Neural cell (in vitro differentiated cells): ENCODE data around the gene RAC3. TPM values are rescaled to one million over a fixed set of nuclear protein-coding genes. Genes with fewer than 3 reads are reported as not detected.

Experiments used
- H2AFZ ChIP-seq: fragments of 200-600, 300-800 bp; sonication (generic), shearing (Covaris generic); 2 replicates; pipeline ENCODE4 v1.6.0; 2014; ENCODE audit warnings: low read depth, mild to moderate bottlenecking, antibody characterized with exemption, low read length, moderate library complexity
- H3F3A ChIP-seq: fragments of 200-600 bp; shearing (Covaris generic); 2 replicates; pipeline ENCODE4 v1.6.1; 2016; ENCODE audit warnings: mild to moderate bottlenecking, moderate library complexity, mixed read lengths, antibody characterized with exemption, low read length; ENCODE audit not compliant: insufficient read depth, poor library complexity, severe bottlenecking
- H3K27ac ChIP-seq: fragments of 200-600, 300-800 bp; sonication (generic), shearing (Covaris generic); 2 replicates; pipeline ENCODE4 v1.5.1; 2014; ENCODE audit warnings: mild to moderate bottlenecking, low read length, moderate library complexity
- H3K27me3 ChIP-seq: fragments of 300-800, 200-600 bp; sonication (generic), shearing (Covaris generic); 2 replicates; pipeline ENCODE4 v1.6.0; 2014; ENCODE audit warnings: mild to moderate bottlenecking, low read depth, low read length, moderate library complexity; ENCODE audit not compliant: insufficient read depth
- H3K36me3 ChIP-seq: fragments of 300-800, 200-600 bp; sonication (generic), shearing (Covaris generic); 2 replicates; pipeline ENCODE4 v1.5.1; 2014; ENCODE audit warnings: mild to moderate bottlenecking, antibody characterized with exemption, low read length, moderate library complexity; ENCODE audit not compliant: insufficient read depth
- H3K4me2 ChIP-seq: fragments of 300-800, 200-600 bp; sonication (generic), shearing (Covaris generic); 2 replicates; pipeline ENCODE4 v1.6.0; 2014; ENCODE audit warnings: mild to moderate bottlenecking, low read length
- H3K4me3 ChIP-seq: fragments of 300-800, 200-600 bp; sonication (generic), shearing (Covaris generic); 2 replicates; pipeline ENCODE4 v1.5.1; 2014; ENCODE audit warnings: mild to moderate bottlenecking, low read length, moderate library complexity
- H3K79me2 ChIP-seq: fragments of 200-600 bp; shearing (Covaris generic); replicated peaks from 2 replicates; pipeline ENCODE4 v1.6.0; 2014; ENCODE audit warnings: mild to moderate bottlenecking, low read length, moderate library complexity; ENCODE audit not compliant: insufficient read depth
- H3K9ac ChIP-seq: fragments of 300-800, 200-600 bp; sonication (generic), shearing (Covaris generic); 2 replicates; pipeline ENCODE4 v1.6.1; 2016; ENCODE audit warnings: mild to moderate bottlenecking, low read length, mixed read lengths
- H3K9me2 ChIP-seq: fragments of 200-600 bp; shearing (Covaris generic); 2 replicates; pipeline ENCODE4 v1.6.1; 2016; ENCODE audit warnings: mild to moderate bottlenecking, low read length, mixed read lengths; ENCODE audit not compliant: insufficient read depth
- H3K9me3 ChIP-seq: fragments of 200-600, 300-800 bp; sonication (generic), shearing (Covaris generic); 2 replicates; pipeline ENCODE4 v1.6.1; 2016; ENCODE audit warnings: mild to moderate bottlenecking, mixed run types, low read length, moderate library complexity, mixed read lengths
- H4K20me1 ChIP-seq: fragments of 200-600 bp; shearing (Covaris generic); 2 replicates; pipeline ENCODE4 v1.6.1; 2016; ENCODE audit warnings: mild to moderate bottlenecking, mixed run types; ENCODE audit not compliant: insufficient read depth
- CTCF ChIP-seq: fragments of 450-650 bp; IDR thresholded peaks from 2 replicates; pipeline ENCODE4 v1.5.1; 2014; ENCODE audit warnings: antibody characterized with exemption, mild to moderate bottlenecking, moderate library complexity; ENCODE audit not compliant: poor library complexity, severe bottlenecking
- EP300 ChIP-seq: fragments of 450-650 bp; conservative IDR thresholded peaks from 2 replicates; pipeline ENCODE4 v1.6.1; 2014; ENCODE audit warnings: antibody characterized with exemption, mild to moderate bottlenecking, moderate library complexity; ENCODE audit not compliant: poor library complexity, severe bottlenecking
- EZH2 ChIP-seq: fragments of 200-600, 300-800 bp; shearing (Covaris generic), sonication (generic); IDR thresholded peaks from 2 replicates; pipeline ENCODE4 v1.6.1; 2014; ENCODE audit warnings: antibody characterized with exemption, low read length, borderline replicate concordance, mild to moderate bottlenecking; ENCODE audit not compliant: insufficient read depth, poor library complexity, severe bottlenecking
- MXI1 ChIP-seq: fragments of 450-650 bp; conservative IDR thresholded peaks from 2 replicates; pipeline ENCODE4 v1.6.1; 2014; ENCODE audit warnings: antibody characterized with exemption, mild to moderate bottlenecking; ENCODE audit not compliant: poor library complexity, severe bottlenecking
- POLR2AphosphoS5 ChIP-seq: IDR thresholded peaks from 2 replicates; pipeline ENCODE4 v1.6.1; 2012
- RAD21 ChIP-seq: fragments of 450-650 bp; conservative IDR thresholded peaks from 2 replicates; pipeline ENCODE4 v1.6.1; 2014; ENCODE audit warnings: antibody characterized with exemption, mild to moderate bottlenecking, moderate library complexity
- REST ChIP-seq: IDR thresholded peaks from 2 replicates; pipeline ENCODE4 v1.6.1; 2012; ENCODE audit warnings: borderline replicate concordance
- SMC3 ChIP-seq: fragments of 450-650 bp; conservative IDR thresholded peaks from 2 replicates; pipeline ENCODE4 v1.6.1; 2014; ENCODE audit warnings: antibody characterized with exemption, mild to moderate bottlenecking, moderate library complexity; ENCODE audit not compliant: poor library complexity
- TAF1 ChIP-seq: IDR thresholded peaks from 2 replicates; pipeline ENCODE4 v1.6.1; 2012; ENCODE audit warnings: low read depth
- polyA plus RNA-seq: library from polyadenylated mRNA; depleted of rRNA; stranded (reverse); fragments of >200 nt; gene quantifications from 2 replicates; pipeline ENCODE4 v1.2.3, GENCODE V29; 2014

RAC3 gene
- polyA plus RNA-seq, 1 donor from 2014 or later: 211 TPM

- no peak overlapping the region for H3K27ac ChIP-seq
- TF ChIP-seq CTCF: no peak
- no peak for TF ChIP-seq REST
- TF ChIP-seq POLR2AphosphoS5: no peak
- no peak for TF ChIP-seq EP300
- TF ChIP-seq MXI1: no peak
- no peak for TF ChIP-seq EZH2
- TF ChIP-seq TAF1: no peak
- TF ChIP-seq RAD21: no peak
- no peak for TF ChIP-seq SMC3
These were observed 46.3 kb downstream of the RAC3 start for GRCh38 chr17:82077617-82078358.

GRCh38 chr17:82078433-82078832, 47.0 kb downstream of the RAC3 start:
- TF ChIP-seq EZH2: no peak
- no peak for TF ChIP-seq REST
- no peak for TF ChIP-seq CTCF
- no peak for TF ChIP-seq POLR2AphosphoS5
- no peak for TF ChIP-seq EP300
- TF ChIP-seq RAD21: no peak
- TF ChIP-seq TAF1: no peak
- TF ChIP-seq MXI1: no peak
- TF ChIP-seq SMC3: no peak
- Histone ChIP-seq H3K9me2 (no peaks in the 10 kb centered on the region), H3F3A (no peaks in the 10 kb centered on the region), H3K9ac (no peak overlapping the region), H3K4me3 (no peak overlapping the region), H3K27ac (no peak overlapping the region), H3K79me2 (no peaks in the 10 kb centered on the region), H2AFZ (no peak overlapping the region), H3K9me3 (no peaks in the 10 kb centered on the region), H4K20me1 (no peaks in the 10 kb centered on the region), H3K36me3 (no peaks in the 10 kb centered on the region), H3K4me2 (no peak overlapping the region), H3K27me3 (no peaks in the 10 kb centered on the region)

More at GRCh38 chr17:82077617-82078358, 46.3 kb downstream of the RAC3 start:
- no peak overlapping the region for H2AFZ ChIP-seq
- no peak overlapping the region for H3K4me3 ChIP-seq
- H4K20me1 ChIP-seq: no peaks in the 10 kb centered on the region
- H3K79me2 ChIP-seq: no peaks in the 10 kb centered on the region
- H3F3A ChIP-seq: no peaks in the 10 kb centered on the region
- no peaks in the 10 kb centered on the region for H3K9me2 ChIP-seq
- H3K4me2 ChIP-seq: no peak overlapping the region
- no peaks in the 10 kb centered on the region for H3K9me3 ChIP-seq
- H3K27me3 ChIP-seq: no peaks in the 10 kb centered on the region
- H3K9ac ChIP-seq: no peak overlapping the region
- no peaks in the 10 kb centered on the region for H3K36me3 ChIP-seq
